Lower leg skin (tissue), 3 donors: ENCODE data around the gene L3MBTL1.

Source experiments
- CTCF ChIP-seq, 3 donors: fragments of 450-650 bp; IDR thresholded peaks; one replicate each; pipeline ENCODE4 v1.5.1; 2016; ENCODE audit warnings: antibody characterized with exemption in 3 of 3, mild to moderate bottlenecking in 3 of 3, moderate library complexity in 2 of 3
- POLR2A ChIP-seq, 2 donors: fragments of 450-650 bp; IDR thresholded peaks; one replicate each; pipeline ENCODE4 v1.6.1; 2016 to 2017; ENCODE audit warnings: antibody characterized with exemption in 2 of 2, mild to moderate bottlenecking in 1 of 2, moderate library complexity in 1 of 2

GRCh38 chr20:43558412-43559146, 51.1 kb downstream of the L3MBTL1 start, which contains the start of gene SGK2:
- TF ChIP-seq POLR2A (IDR thresholded peaks at IDR 0.05) (no peak), CTCF (IDR thresholded peaks at IDR 0.05) (no peak)
